Lung (tissue), 12 donors: ENCODE data around the gene NEO1. TPM values are rescaled to one million over a fixed set of nuclear protein-coding genes. Genes with fewer than 3 reads are reported as not detected.
A peak's percentile ranks its signal among the peaks of the same experiment; 100 is the strongest.

Experiments
- ATAC-seq: fragments of 200-7000 bp; cut with Tn5 transposase; one replicate; pipeline ENCODE4 v1.9.1; 2020; ENCODE audit warnings: moderate number of reproducible peaks; ENCODE audit not compliant: insufficient read depth, low FRiP score
- DNase-seq, 3 donors: peaks; one replicate each; pipeline ENCODE4 v3.0.0-alpha.2; 2013 to 2017
- H3K27ac ChIP-seq, 2 donors: one replicate each; pipeline ENCODE4 v1.5.1; 2013; ENCODE audit warnings: mild to moderate bottlenecking in 2 of 2, moderate library complexity in 2 of 2, control low read depth in 1 of 2, inconsistent platforms in 1 of 2, low read depth in 1 of 2, low read length in 1 of 2
- H3K27me3 ChIP-seq, 3 donors: one replicate each; pipeline ENCODE4 v1.5.1; 2013; ENCODE audit warnings: low read length in 2 of 3; ENCODE audit not compliant: control insufficient read depth in 3 of 3, insufficient read depth in 3 of 3
- H3K36me3 ChIP-seq, 4 donors: one replicate each; pipeline ENCODE4 v1.5.1; 2013; ENCODE audit warnings: low read length in 4 of 4, mild to moderate bottlenecking in 1 of 4, moderate library complexity in 1 of 4; ENCODE audit not compliant: control insufficient read depth in 4 of 4, insufficient read depth in 4 of 4
- H3K4me1 ChIP-seq, 5 donors: one replicate each; pipeline ENCODE4 v1.5.1; 2013; ENCODE audit warnings: low read length in 5 of 5, mild to moderate bottlenecking in 2 of 5, moderate library complexity in 1 of 5; ENCODE audit not compliant: control insufficient read depth in 5 of 5, insufficient read depth in 5 of 5
- H3K4me3 ChIP-seq: one replicate; pipeline ENCODE4 v1.5.1; 2013; ENCODE audit warnings: mild to moderate bottlenecking, control low read depth, moderate library complexity
- H3K9ac ChIP-seq, 2 donors: one replicate each; pipeline ENCODE4 v1.5.1; 2013; ENCODE audit warnings: low read length in 2 of 2, control low read depth in 1 of 2; ENCODE audit not compliant: insufficient read depth in 1 of 2
- H3K9me3 ChIP-seq, 4 donors: one replicate each; pipeline ENCODE4 v1.5.1; 2013; ENCODE audit warnings: low read length in 3 of 4, mild to moderate bottlenecking in 1 of 4, moderate library complexity in 1 of 4; ENCODE audit not compliant: control insufficient read depth in 4 of 4, insufficient read depth in 3 of 4
- WGBS, 2 donors: extraction: QIAGEN DNeasy Blood & Tissue Kit; methylation state at CpG; one replicate each; pipeline ENCODE4 v1.1.7; 2013; 5-methylcytosine and 5-hydroxymethylcytosine counted together
- polyA plus RNA-seq, 2 donors: library from polyadenylated mRNA; stranded (reverse); fragments of 200-250 nt; gene quantifications; one replicate each; pipeline ENCODE4 v1.2.1, GENCODE V29; 2013
- total RNA-seq, 2 donors: library from RNA; depleted of rRNA in 1 of 2; stranded (reverse); fragments of >200 nt in 1 of 2; gene quantifications; one replicate each; pipeline ENCODE4 v1.2.1, GENCODE V29; 2014 to 2021
- TF ChIP-seq, protein P1 (sequence below): IDR thresholded peaks from 2 replicates; pipeline ENCODE4 v1.5.1; 2012; ENCODE audit warnings: mild to moderate bottlenecking; ENCODE audit errors: control extremely low read depth, extremely low read depth
- donor health status: control.
- donor health status: control.
- donor health status: Bipolar disorder and iron deficiency.
- donor health status: healthy.
- donor health status: DM: yes; HTN: yes; CAD: no.

The NEO1 gene
- total and polyA plus RNA-seq, 4 donors = 6.9 to 70.8 (median 16.5) TPM

DNA sequence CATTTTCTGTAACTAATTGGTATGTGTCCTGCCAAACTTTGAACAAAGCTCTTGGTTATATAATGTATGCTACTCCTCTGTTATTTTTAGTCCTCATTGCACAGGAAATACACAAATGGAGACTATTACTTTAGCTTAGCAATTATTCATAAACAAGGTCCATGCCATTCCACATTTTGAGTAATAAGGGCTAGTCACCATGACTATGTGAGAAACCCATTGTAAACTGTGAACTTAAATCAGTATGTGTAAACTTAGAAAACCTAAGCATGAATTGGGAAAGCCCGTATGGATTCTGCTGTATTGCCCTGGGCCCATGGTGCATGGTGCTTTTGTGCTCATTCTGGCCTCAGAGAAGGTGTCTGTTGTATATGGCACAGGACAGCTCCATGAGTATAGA, 216.2 kb downstream of the NEO1 start:
- no peak for DNase-seq
- WGBS, 2 donors = 92 to 93% methylated on average over 1 of the region's 1 CpG
- Histone ChIP-seq H3K4me3 (no peak overlapping the region), H3K9me3 (no peaks in the 10 kb centered on the region), H3K4me1 (peaks cover 0 to 2% (median 0%) of the 10 kb centered on the region in 5 donors), H3K36me3 (peaks cover 3 to 25% (median 11%) of the 10 kb centered on the region in 4 donors), H3K9ac (no peak overlapping the region), H3K27me3 (no peaks in the 10 kb centered on the region), H3K27ac (no peak overlapping the region)
- ATAC-seq = no peak
- TF ChIP-seq, protein P1, sequence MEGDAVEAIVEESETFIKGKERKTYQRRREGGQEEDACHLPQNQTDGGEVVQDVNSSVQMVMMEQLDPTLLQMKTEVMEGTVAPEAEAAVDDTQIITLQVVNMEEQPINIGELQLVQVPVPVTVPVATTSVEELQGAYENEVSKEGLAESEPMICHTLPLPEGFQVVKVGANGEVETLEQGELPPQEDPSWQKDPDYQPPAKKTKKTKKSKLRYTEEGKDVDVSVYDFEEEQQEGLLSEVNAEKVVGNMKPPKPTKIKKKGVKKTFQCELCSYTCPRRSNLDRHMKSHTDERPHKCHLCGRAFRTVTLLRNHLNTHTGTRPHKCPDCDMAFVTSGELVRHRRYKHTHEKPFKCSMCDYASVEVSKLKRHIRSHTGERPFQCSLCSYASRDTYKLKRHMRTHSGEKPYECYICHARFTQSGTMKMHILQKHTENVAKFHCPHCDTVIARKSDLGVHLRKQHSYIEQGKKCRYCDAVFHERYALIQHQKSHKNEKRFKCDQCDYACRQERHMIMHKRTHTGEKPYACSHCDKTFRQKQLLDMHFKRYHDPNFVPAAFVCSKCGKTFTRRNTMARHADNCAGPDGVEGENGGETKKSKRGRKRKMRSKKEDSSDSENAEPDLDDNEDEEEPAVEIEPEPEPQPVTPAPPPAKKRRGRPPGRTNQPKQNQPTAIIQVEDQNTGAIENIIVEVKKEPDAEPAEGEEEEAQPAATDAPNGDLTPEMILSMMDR = no peak

DNA sequence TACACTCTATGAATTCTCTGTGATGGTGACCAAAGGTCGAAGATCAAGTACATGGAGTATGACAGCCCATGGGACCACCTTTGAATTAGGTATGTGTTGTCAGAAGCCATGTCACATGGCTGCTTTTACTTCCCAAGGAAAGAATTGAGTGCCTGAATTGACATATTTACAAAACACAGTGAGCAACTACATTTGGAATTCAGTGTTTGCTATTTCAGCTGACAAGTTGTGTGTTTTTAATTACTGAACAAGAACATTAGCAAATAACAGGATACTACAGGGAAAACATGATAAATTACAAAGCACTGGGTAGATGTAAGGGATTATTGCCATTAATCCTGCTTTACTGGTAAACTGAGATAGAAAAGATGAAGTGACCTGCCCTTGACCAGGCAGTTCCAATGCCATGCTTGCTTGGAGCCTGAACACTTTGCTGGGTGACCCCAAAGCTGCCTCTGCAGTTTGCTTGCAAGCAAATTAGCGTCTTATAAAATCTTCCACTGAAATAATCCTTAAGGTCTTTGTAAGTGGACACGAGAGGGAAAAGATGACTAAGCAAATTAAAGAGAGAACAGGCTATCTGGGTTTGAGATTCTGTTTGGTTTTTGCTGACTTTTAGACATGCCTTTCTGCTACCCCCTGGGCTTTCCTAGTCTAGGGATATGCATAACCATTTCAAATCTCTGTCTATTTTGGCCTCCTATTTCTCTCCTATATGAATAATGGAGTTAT, 218.3 kb downstream of the NEO1 start:
- H3K36me3 ChIP-seq = peaks cover 3 to 21% (median 13%) of the 10 kb centered on the region in 4 donors
- no peak overlapping the region for H3K9ac ChIP-seq
- no peak overlapping the region for H3K4me3 ChIP-seq
- TF ChIP-seq, protein P1 = no peak
- H3K27me3 ChIP-seq = no peaks in the 10 kb centered on the region
- DNase-seq = no peak
- H3K4me1 ChIP-seq = peaks cover 0 to 2% (median 0%) of the 10 kb centered on the region in 5 donors
- no peak for ATAC-seq
- no peak overlapping the region for H3K27ac ChIP-seq
- WGBS, 2 donors = 84 to 90% methylated on average over 3 of the region's 3 CpGs
- H3K9me3 ChIP-seq = no peaks in the 10 kb centered on the region

DNA sequence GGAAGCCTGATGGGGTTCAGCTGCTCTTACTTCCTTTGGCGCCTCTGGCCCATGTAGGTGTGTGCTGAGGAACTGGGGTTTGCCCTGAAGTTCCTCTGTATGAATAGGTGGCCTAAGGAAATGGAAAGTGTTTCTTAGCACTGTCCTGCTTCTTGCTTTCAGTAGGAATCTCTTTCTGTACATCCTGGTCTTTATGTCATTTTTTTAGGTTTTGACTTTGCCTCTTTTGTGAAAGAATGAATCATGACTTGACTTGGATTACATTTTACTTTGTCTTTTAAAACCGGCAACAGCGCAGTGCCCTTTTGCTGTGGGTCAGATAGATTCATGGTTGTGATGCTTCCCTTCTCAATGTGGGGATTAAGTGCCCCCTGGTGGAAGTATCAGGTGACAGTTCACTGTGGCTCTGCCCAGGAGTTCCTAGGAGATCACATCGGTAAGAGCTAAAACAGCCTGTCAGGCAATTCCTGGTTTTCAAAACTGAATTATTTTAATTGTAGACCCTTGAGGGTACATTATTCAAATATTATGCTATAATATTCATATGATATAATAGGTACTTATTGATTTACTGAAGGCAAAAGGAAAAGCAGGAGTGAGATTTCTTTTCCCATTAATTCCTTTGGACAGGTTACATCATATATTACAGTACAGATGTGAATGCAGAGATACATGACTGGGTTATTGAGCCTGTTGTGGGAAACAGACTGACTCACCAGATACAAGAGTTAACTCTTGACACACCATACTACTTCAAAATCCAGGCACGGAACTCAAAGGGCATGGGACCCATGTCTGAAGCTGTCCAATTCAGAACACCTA, 221.1 kb downstream of the NEO1 start:
- DNase-seq (peak; percentile 55 to 69 (median 68)), ATAC-seq (no peak)
- peaks cover 3 to 18% (median 13%) of the 10 kb centered on the region in 4 donors for H3K36me3 ChIP-seq
- H3K4me1 ChIP-seq = peaks cover 0 to 2% (median 0%) of the 10 kb centered on the region in 5 donors
- TF ChIP-seq, protein P1 = peak; percentile 37
- H3K4me3 ChIP-seq = no peak overlapping the region
- no peak overlapping the region for H3K9ac ChIP-seq
- no peak overlapping the region for H3K27ac ChIP-seq
- no peaks in the 10 kb centered on the region for H3K27me3 ChIP-seq
- no peaks in the 10 kb centered on the region for H3K9me3 ChIP-seq
- 41 to 43% methylated on average over 5 of the region's 5 CpGs for WGBS, 2 donors
